ENCODE results near the gene WNK1.
"Not testable (repeated sequence)": the region's sequence is repeated elsewhere in the genome, so short reads cannot be mapped to it uniquely, and the experiment has no call there.

Gene WNK1

GRCh38 chr12:817456-817855 lies 65.1 kb downstream of the WNK1 start:
- not testable (repeated sequence) for DNase-seq

- DNase-seq = no peak
These were observed 65.7 kb downstream of the WNK1 start for GRCh38 chr12:817941-818600.

- DNase-seq = no peak
These were observed 66.4 kb downstream of the WNK1 start for GRCh38 chr12:818733-819132.

- DNase-seq = no peak
These were observed 68.0 kb downstream of the WNK1 start for GRCh38 chr12:820336-820735.

- DNase-seq = no peak
These were observed 70.8 kb downstream of the WNK1 start for GRCh38 chr12:823028-823698.

- DNase-seq = no peak
These were observed 74.0 kb downstream of the WNK1 start for GRCh38 chr12:826331-826730.

GRCh38 chr12:828726-829395 lies 76.5 kb downstream of the WNK1 start:
- no peak for DNase-seq

GRCh38 chr12:830111-830867 lies 77.9 kb downstream of the WNK1 start:
- DNase-seq = no peak

- no peak for DNase-seq
These were observed 83.6 kb downstream of the WNK1 start for GRCh38 chr12:835754-836518.

GRCh38 chr12:836952-837351 lies 84.6 kb downstream of the WNK1 start:
- DNase-seq = no peak

GRCh38 chr12:837548-837947 lies 85.2 kb downstream of the WNK1 start:
- no peak for DNase-seq

- no peak for DNase-seq
These were observed 91.2 kb downstream of the WNK1 start for GRCh38 chr12:843609-844008.

GRCh38 chr12:846421-846820 lies 94.0 kb downstream of the WNK1 start:
- no peak for DNase-seq

- no peak for DNase-seq
These were observed 95.9 kb downstream of the WNK1 start for GRCh38 chr12:848173-848865.

GRCh38 chr12:848882-849527 lies 96.6 kb downstream of the WNK1 start:
- no peak for DNase-seq

- not testable (repeated sequence) for DNase-seq
These were observed 97.5 kb downstream of the WNK1 start for GRCh38 chr12:849733-850437.

- no peak for DNase-seq
These were observed 99.0 kb downstream of the WNK1 start for GRCh38 chr12:851343-851742.

- DNase-seq = no peak
These were observed 99.5 kb downstream of the WNK1 start for GRCh38 chr12:851913-852312.

- DNase-seq = no peak
These were observed 100.5 kb downstream of the WNK1 start for GRCh38 chr12:852864-853263.

- no peak for DNase-seq
These were observed 105.2 kb downstream of the WNK1 start for GRCh38 chr12:857611-858010.
